Measurements from ENCODE around the gene DMWD.

GRCh38 chr19:45791744-45792469 is 738 bp downstream of the DMWD start:
- TF ChIP-seq EZH2 (IDR thresholded peaks at IDR 0.05; ENCODE audit: borderline replicate concordance, low read depth, low read length, poor library complexity, severe bottlenecking) (no peak), CTCF (conservative IDR thresholded peaks at IDR 0.05; ENCODE audit: low read depth, low read length) (no peak)

All from A673 (cell line).